Hepatocyte (in vitro differentiated cells): ENCODE measurements around the gene CABP4. TPM values are rescaled to one million over a fixed set of nuclear protein-coding genes. Genes with fewer than 3 reads are reported as not detected.

Experiments
- DNase-seq: peaks from one replicate; pipeline ENCODE4 v3.0.0-alpha.2; 2016; ENCODE audit warnings: low spot score
- H2AFZ ChIP-seq: fragments of 200-600 bp; sonication (generic); 2 replicates; pipeline ENCODE4 v1.6.0; 2016; ENCODE audit warnings: antibody characterized with exemption, mild to moderate bottlenecking
- H3K27ac ChIP-seq: fragments of 200-600 bp; sonication (generic); 2 replicates; pipeline ENCODE4 v1.5.1; 2016; ENCODE audit warnings: mild to moderate bottlenecking
- H3K27me3 ChIP-seq: fragments of 200-600 bp; sonication (generic); 2 replicates; pipeline ENCODE4 v1.6.1; 2016
- H3K36me3 ChIP-seq: fragments of 200-600 bp; sonication (generic); replicated peaks from 2 replicates; pipeline ENCODE4 v1.5.1; 2016; ENCODE audit warnings: low read depth; ENCODE audit not compliant: insufficient read depth
- H3K4me1 ChIP-seq: fragments of 200-600 bp; sonication (generic); 2 replicates; pipeline ENCODE4 v1.5.1; 2016; ENCODE audit warnings: mild to moderate bottlenecking, moderate library complexity; ENCODE audit not compliant: insufficient read depth
- H3K4me2 ChIP-seq: fragments of 200-600 bp; sonication (generic); 2 replicates; pipeline ENCODE4 v1.6.0; 2016
- H3K4me3 ChIP-seq: fragments of 200-600 bp; sonication (generic); 2 replicates; pipeline ENCODE4 v1.5.1; 2016; ENCODE audit warnings: mild to moderate bottlenecking
- H3K79me2 ChIP-seq: fragments of 200-600 bp; sonication (generic); 2 replicates; pipeline ENCODE4 v1.6.0; 2017; ENCODE audit warnings: mild to moderate bottlenecking
- H3K9me2 ChIP-seq: fragments of 200-600 bp; sonication (generic); replicated peaks from 2 replicates; pipeline ENCODE4 v1.6.0; 2017; ENCODE audit warnings: mild to moderate bottlenecking; ENCODE audit not compliant: insufficient read depth
- H3K9me3 ChIP-seq: fragments of 200-600 bp; sonication (generic); 2 replicates; pipeline ENCODE4 v1.5.1; 2016; ENCODE audit warnings: low read depth, mild to moderate bottlenecking
- H4K20me1 ChIP-seq: fragments of 200-600 bp; sonication (generic); 2 replicates; pipeline ENCODE4 v1.6.0; 2016; ENCODE audit warnings: mild to moderate bottlenecking; ENCODE audit not compliant: insufficient read depth, poor library complexity, severe bottlenecking
- EZH2 ChIP-seq: fragments of 200-600 bp; sonication (generic); IDR thresholded peaks from 2 replicates; pipeline ENCODE4 v1.6.1; 2016; ENCODE audit warnings: antibody characterized with exemption, mild to moderate bottlenecking, borderline replicate concordance
- EZH2phosphoT487 ChIP-seq: fragments of 200-600 bp; sonication (generic); IDR thresholded peaks from one replicate; pipeline ENCODE4 v1.6.1; 2018; ENCODE audit warnings: antibody characterized with exemption, mild to moderate bottlenecking, low read depth, moderate library complexity; ENCODE audit not compliant: unreplicated experiment, severe bottlenecking
- WGBS: methylation state at CpG from one replicate; pipeline ENCODE4 v1.1.6; 2016; ENCODE audit warnings: low lambda C conversion rate; ENCODE audit errors: missing lambda C conversion rate; 5-methylcytosine and 5-hydroxymethylcytosine counted together
- polyA plus RNA-seq: library from polyadenylated mRNA; unstranded; fragments of >200 nt; fragmentation: Nextera tagmentation; extraction: Ambion mirVana; gene quantifications from 2 replicates; pipeline ENCODE4 v1.2.1, GENCODE V29; 2016
- total RNA-seq: library from RNA; depleted of rRNA; stranded (reverse); fragments of >200 nt; gene quantifications from 2 replicates; pipeline ENCODE4 v1.2.3, GENCODE V29; 2014
- TF ChIP-seq, protein P1 (sequence below): fragments of 200-600 bp; sonication (generic); IDR thresholded peaks from 2 replicates; pipeline ENCODE4 v1.5.1; 2016; ENCODE audit warnings: antibody characterized with exemption, mild to moderate bottlenecking; ENCODE audit not compliant: poor library complexity

CABP4 gene
- total and polyA plus RNA-seq, 2 experiments from 2014 or later: not detected

DNA sequence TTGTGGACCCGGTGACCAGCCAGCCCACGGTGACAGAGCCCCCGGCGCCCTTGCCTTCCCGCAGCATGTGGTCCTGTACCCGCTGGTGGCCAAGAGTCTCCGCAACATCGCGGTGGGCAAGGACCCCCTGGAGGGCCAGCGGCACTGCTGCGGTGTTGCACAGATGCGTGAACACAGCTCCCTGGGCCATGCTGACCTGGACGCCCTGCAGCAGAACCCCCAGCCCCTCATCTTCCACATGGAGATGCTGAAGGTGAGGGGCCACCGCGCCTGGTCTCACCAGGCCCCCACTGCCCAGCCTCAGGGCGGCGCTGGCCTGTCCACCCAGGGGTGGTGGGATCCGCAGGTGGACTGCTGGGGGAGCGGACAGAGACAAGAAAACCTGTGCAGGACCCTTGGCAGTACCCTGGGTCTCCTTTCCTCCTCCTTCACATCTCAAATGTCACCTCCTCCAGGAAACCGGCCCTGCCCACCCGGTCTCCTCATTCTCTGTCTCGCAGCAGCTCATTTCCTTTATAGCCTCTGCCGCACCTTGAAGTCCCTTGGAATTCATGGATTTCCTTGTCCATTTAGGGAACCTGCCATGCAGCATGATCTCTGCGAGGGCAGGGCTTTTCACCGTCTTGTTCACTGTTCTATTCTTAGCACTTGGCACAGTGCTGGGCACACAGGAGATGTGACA, 34.2 kb downstream of the CABP4 start:
- H4K20me1 ChIP-seq: no peaks in the 10 kb centered on the region
- no peaks in the 10 kb centered on the region for H3K27me3 ChIP-seq
- H3K4me3 ChIP-seq: no peak overlapping the region
- H3K4me2 ChIP-seq: no peak overlapping the region
- no peaks in the 10 kb centered on the region for H3K9me3 ChIP-seq
- peaks cover 15% of the 10 kb centered on the region for H3K79me2 ChIP-seq
- WGBS: 95% methylated on average over 25 of the region's 25 CpGs
- DNase-seq: no peak
- H3K27ac ChIP-seq: no peak overlapping the region
- H2AFZ ChIP-seq: no peak overlapping the region
- no peaks in the 10 kb centered on the region for H3K4me1 ChIP-seq
- no peak for TF ChIP-seq EZH2
- TF ChIP-seq, protein P1, sequence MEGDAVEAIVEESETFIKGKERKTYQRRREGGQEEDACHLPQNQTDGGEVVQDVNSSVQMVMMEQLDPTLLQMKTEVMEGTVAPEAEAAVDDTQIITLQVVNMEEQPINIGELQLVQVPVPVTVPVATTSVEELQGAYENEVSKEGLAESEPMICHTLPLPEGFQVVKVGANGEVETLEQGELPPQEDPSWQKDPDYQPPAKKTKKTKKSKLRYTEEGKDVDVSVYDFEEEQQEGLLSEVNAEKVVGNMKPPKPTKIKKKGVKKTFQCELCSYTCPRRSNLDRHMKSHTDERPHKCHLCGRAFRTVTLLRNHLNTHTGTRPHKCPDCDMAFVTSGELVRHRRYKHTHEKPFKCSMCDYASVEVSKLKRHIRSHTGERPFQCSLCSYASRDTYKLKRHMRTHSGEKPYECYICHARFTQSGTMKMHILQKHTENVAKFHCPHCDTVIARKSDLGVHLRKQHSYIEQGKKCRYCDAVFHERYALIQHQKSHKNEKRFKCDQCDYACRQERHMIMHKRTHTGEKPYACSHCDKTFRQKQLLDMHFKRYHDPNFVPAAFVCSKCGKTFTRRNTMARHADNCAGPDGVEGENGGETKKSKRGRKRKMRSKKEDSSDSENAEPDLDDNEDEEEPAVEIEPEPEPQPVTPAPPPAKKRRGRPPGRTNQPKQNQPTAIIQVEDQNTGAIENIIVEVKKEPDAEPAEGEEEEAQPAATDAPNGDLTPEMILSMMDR: no peak
- TF ChIP-seq EZH2phosphoT487: no peak
- no peaks in the 10 kb centered on the region for H3K36me3 ChIP-seq
- H3K9me2 ChIP-seq: no peaks in the 10 kb centered on the region

- H3K79me2 ChIP-seq: peaks cover 8% of the 10 kb centered on the region
- no peak overlapping the region for H3K27ac ChIP-seq
- H3K4me1 ChIP-seq: no peaks in the 10 kb centered on the region
- no peak for TF ChIP-seq EZH2phosphoT487
- TF ChIP-seq EZH2: no peak
- TF ChIP-seq, protein P1: no peak
- H3K36me3 ChIP-seq: no peaks in the 10 kb centered on the region
- no peaks in the 10 kb centered on the region for H3K9me3 ChIP-seq
- no peak for DNase-seq
- 93% methylated on average over 21 of the region's 23 CpGs for WGBS
- no peaks in the 10 kb centered on the region for H3K27me3 ChIP-seq
- no peaks in the 10 kb centered on the region for H3K9me2 ChIP-seq
- H3K4me3 ChIP-seq: no peak overlapping the region
- H4K20me1 ChIP-seq: no peaks in the 10 kb centered on the region
- H2AFZ ChIP-seq: no peak overlapping the region
- no peak overlapping the region for H3K4me2 ChIP-seq
These were observed 35.0 kb downstream of the CABP4 start for GRCh38 chr11:67489885-67490726.

DNA sequence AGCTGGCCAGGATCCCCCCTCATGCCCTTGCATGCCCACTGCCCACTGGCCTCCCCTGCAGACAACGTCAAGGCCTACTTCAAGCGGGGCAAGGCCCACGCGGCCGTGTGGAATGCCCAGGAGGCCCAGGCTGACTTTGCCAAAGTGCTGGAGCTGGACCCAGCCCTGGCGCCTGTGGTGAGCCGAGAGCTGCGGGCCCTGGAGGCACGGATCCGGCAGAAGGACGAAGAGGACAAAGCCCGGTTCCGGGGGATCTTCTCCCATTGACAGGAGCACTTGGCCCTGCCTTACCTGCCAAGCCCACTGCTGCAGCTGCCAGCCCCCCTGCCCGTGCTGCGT, 35.5 kb downstream of the CABP4 start:
- no peak for DNase-seq
- H4K20me1 ChIP-seq: no peaks in the 10 kb centered on the region
- peaks cover 4% of the 10 kb centered on the region for H3K79me2 ChIP-seq
- no peak overlapping the region for H2AFZ ChIP-seq
- no peaks in the 10 kb centered on the region for H3K4me1 ChIP-seq
- 95% methylated on average over 12 of the region's 15 CpGs for WGBS
- no peak overlapping the region for H3K4me2 ChIP-seq
- no peaks in the 10 kb centered on the region for H3K9me2 ChIP-seq
- H3K27ac ChIP-seq: no peak overlapping the region
- TF ChIP-seq, protein P1: no peak
- TF ChIP-seq EZH2: no peak
- no peak for TF ChIP-seq EZH2phosphoT487
- no peaks in the 10 kb centered on the region for H3K9me3 ChIP-seq
- H3K36me3 ChIP-seq: no peaks in the 10 kb centered on the region
- H3K4me3 ChIP-seq: no peak overlapping the region
- H3K27me3 ChIP-seq: no peaks in the 10 kb centered on the region
